NT2/D1 (cell line): Measurements from ENCODE around the gene CD320.
A peak's percentile ranks its signal among the peaks of the same experiment; 100 is the strongest.
"Not testable (repeated sequence)": the region's sequence is repeated elsewhere in the genome, so short reads cannot be mapped to it uniquely, and the experiment has no call there.

Source experiments
- DNase-seq: peaks from one replicate; pipeline ENCODE4 v3.0.0-alpha.2; 2011; ENCODE audit warnings: low read depth, low spot score
- H3K27me3 ChIP-seq: 2 replicates; pipeline ENCODE4 v1.6.0; 2011; ENCODE audit warnings: mild to moderate bottlenecking; ENCODE audit not compliant: insufficient read length, insufficient read depth
- H3K36me3 ChIP-seq: 2 replicates; pipeline ENCODE4 v1.6.1; 2011; ENCODE audit warnings: mild to moderate bottlenecking, low read length, mixed read lengths; ENCODE audit not compliant: insufficient read depth, insufficient read length
- H3K4me1 ChIP-seq: 2 replicates; pipeline ENCODE4 v1.5.1; 2011; ENCODE audit not compliant: insufficient read depth, insufficient read length
- H3K4me3 ChIP-seq: 2 replicates; pipeline ENCODE4 v1.5.1; 2011; ENCODE audit warnings: low read depth; ENCODE audit not compliant: insufficient read length
- H3K9ac ChIP-seq: 2 replicates; pipeline ENCODE4 v1.6.0; 2011; ENCODE audit warnings: low read depth; ENCODE audit not compliant: insufficient read length
- H3K9me3 ChIP-seq: 2 replicates; pipeline ENCODE4 v1.5.1; 2011; ENCODE audit warnings: mild to moderate bottlenecking, low read length; ENCODE audit not compliant: insufficient read depth
- SUZ12 ChIP-seq: IDR thresholded peaks from 2 replicates; pipeline ENCODE4 v1.6.1; 2011; ENCODE audit not compliant: insufficient read length, insufficient read depth; ENCODE audit errors: extremely low read depth
- YY1 ChIP-seq: IDR thresholded peaks from 2 replicates; pipeline ENCODE4 v1.6.1; 2011; ENCODE audit not compliant: insufficient read length, insufficient read depth
- ZNF274 ChIP-seq: IDR thresholded peaks from 2 replicates; pipeline ENCODE4 v1.6.1; 2011; ENCODE audit warnings: mild to moderate bottlenecking, low read depth, low read length

CD320 gene

GRCh38 chr19:8342684-8343482 lies 34.7 kb upstream of the CD320 start, which contains the start of gene KANK3:
KANK3 (minus strand) TSS chr19:8343262; CDS start chr19:8337828, 5,434 bp downstream.
- H3K27me3 ChIP-seq, result peaks cover 22% of the 10 kb centered on the region
- H3K9me3 ChIP-seq, result no peaks in the 10 kb centered on the region
- H3K9ac ChIP-seq, result peak within 1 kb of the TSS; percentile 81
- peak; percentile 93 for DNase-seq
- H3K36me3 ChIP-seq, result no peaks in the 10 kb centered on the region
- H3K4me1 ChIP-seq, result peaks cover 14% of the 10 kb centered on the region
- peak within 1 kb of the TSS; percentile 65 for H3K4me3 ChIP-seq
- no peak for TF ChIP-seq SUZ12
- no peak for TF ChIP-seq YY1
- TF ChIP-seq ZNF274, result no peak

GRCh38 chr19:8342316-8342683 lies 34.1 kb upstream of the CD320 start:
- peaks cover 22% of the 10 kb centered on the region for H3K27me3 ChIP-seq
- DNase-seq, result no peak
- no peaks in the 10 kb centered on the region for H3K36me3 ChIP-seq
- no peaks in the 10 kb centered on the region for H3K9me3 ChIP-seq
- H3K4me1 ChIP-seq, result peaks cover 14% of the 10 kb centered on the region
- TF ChIP-seq SUZ12 (no peak), YY1 (no peak)
- H3K9ac ChIP-seq, result no peak overlapping the region
- H3K4me3 ChIP-seq, result no peak overlapping the region

- H3K4me3 ChIP-seq, H3K36me3 ChIP-seq, DNase-seq, H3K9me3 ChIP-seq, H3K9ac ChIP-seq: not testable (repeated sequence)
- Histone ChIP-seq H3K27me3 (peaks cover 22% of the 10 kb centered on the region), H3K4me1 (peaks cover 14% of the 10 kb centered on the region)
These were observed 33.3 kb upstream of the CD320 start for GRCh38 chr19:8341504-8341903.

- Histone ChIP-seq H3K4me1 (peaks cover 14% of the 10 kb centered on the region), H3K9ac (no peak overlapping the region), H3K4me3 (no peak overlapping the region), H3K9me3 (no peaks in the 10 kb centered on the region), H3K36me3 (no peaks in the 10 kb centered on the region), H3K27me3 (peaks cover 31% of the 10 kb centered on the region)
- no peak for DNase-seq
- TF ChIP-seq ZNF274 (no peak), YY1 (no peak), SUZ12 (no peak)
These were observed 32.4 kb upstream of the CD320 start for GRCh38 chr19:8340341-8341096.

DNA sequence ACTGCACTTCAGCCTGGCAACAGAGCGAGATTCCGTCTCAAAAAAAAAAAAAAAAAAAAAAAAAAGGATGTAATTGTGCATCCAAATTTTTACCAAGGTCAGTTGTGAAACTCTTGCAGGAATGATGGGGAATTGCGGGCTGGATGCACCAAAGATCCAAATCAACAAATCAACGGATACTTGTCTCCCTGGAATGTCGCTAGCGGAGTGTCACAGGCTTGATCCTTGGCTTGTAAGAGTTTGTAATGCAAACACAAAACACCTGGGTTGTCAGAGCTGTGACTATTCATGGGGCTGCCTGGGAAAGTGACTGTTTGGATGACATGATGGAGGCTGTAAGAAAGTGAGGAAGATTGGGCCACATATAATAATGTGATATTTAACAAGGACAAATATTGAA lies 30.7 kb upstream of the CD320 start:
- Histone ChIP-seq H3K27me3 (peaks cover 46% of the 10 kb centered on the region), H3K36me3 (no peaks in the 10 kb centered on the region), H3K9me3 (no peaks in the 10 kb centered on the region), H3K9ac (no peak overlapping the region), H3K4me3 (no peak overlapping the region), H3K4me1 (peaks cover 20% of the 10 kb centered on the region)
- DNase-seq, result no peak
- TF ChIP-seq ZNF274 (no peak), SUZ12 (no peak)

DNA sequence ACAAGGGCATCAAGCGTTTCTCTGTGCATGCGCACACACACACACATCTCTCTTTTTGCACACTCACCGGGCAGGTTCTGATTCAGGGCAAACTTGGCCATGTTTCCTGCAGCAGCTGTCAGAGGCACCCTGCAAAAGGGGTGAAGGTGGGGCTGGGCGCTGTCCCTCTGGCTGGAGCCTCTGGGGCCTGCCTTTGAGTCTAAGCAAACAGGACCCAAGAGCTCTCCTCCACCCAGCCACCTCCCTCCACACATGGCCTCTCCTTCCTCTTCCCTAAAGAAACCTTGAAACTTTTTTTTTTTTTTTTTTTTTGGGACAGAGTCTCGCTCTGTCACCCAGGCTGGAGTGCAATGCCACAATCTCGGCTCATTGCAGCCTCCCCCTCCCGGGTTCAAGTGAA lies 29.6 kb upstream of the CD320 start:
- TF ChIP-seq YY1, result no peak
- Histone ChIP-seq H3K9ac (peak overlapping the region; percentile 9), H3K36me3 (no peaks in the 10 kb centered on the region), H3K4me1 (peaks cover 18% of the 10 kb centered on the region), H3K9me3 (no peaks in the 10 kb centered on the region), H3K27me3 (peaks cover 48% of the 10 kb centered on the region), H3K4me3 (no peak overlapping the region)
- DNase-seq, result no peak

GRCh38 chr19:8336660-8337059 lies 28.5 kb upstream of the CD320 start:
- Histone ChIP-seq H3K4me1 (peaks cover 13% of the 10 kb centered on the region), H3K36me3 (no peaks in the 10 kb centered on the region), H3K9me3 (no peaks in the 10 kb centered on the region), H3K4me3 (no peak overlapping the region), H3K9ac (no peak overlapping the region), H3K27me3 (peaks cover 38% of the 10 kb centered on the region)
- no peak for TF ChIP-seq SUZ12
- no peak for TF ChIP-seq ZNF274
- TF ChIP-seq YY1, result no peak
- DNase-seq, result no peak
